ENCODE results near the gene SGCG. TPM values are rescaled to one million over a fixed set of nuclear protein-coding genes. Genes with fewer than 3 reads are reported as not detected.

The SGCG gene
- total RNA-seq, 1 experiment from 2014 or later, result 0.15 TPM

DNA sequence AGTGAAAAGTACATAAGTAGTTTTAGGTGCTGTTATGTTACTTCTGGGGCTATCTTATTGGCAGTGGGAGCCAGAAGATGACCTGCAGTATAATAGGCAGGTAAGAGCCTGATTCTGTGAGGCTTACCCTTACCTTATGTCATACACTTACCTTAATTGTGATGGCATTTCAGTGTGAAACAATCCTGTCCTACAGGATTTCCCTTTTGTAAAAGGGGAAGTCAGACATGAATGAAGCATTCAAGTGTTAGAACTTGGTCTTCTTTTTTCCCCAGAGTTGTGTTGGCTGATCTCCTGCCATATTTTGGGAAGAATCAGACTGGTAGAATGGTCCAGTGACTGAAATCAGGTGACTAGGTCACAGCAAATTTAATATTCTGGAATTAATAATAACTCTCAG, 55.2 kb downstream of the SGCG start:
- Histone ChIP-seq H3K4me3 (replicated peaks in 1 of 2; ENCODE audit: low read depth in 1 of 2, low read length in 2 of 2) (no peak overlapping the region), H3K27ac (ENCODE audit: low read depth, low read length) (no peak overlapping the region), H3K4me1 (ENCODE audit: control insufficient read depth in 1 of 2, insufficient read depth in 2 of 2, low read length in 2 of 2) (no peaks in the 10 kb centered on the region), H3K9me2 (ENCODE audit: insufficient read depth) (no peaks in the 10 kb centered on the region), H3K79me2 (ENCODE audit: insufficient read depth, low read length) (no peaks in the 10 kb centered on the region), H3K4me2 (ENCODE audit: low read length) (no peak overlapping the region), H3K9me3 (ENCODE audit: control insufficient read depth in 1 of 2, insufficient read depth in 1 of 2, low read depth in 1 of 2, low read length in 2 of 2) (no peaks in the 10 kb centered on the region), H3K9ac (ENCODE audit: low read length) (no peak overlapping the region), H3K27me3 (ENCODE audit: insufficient read depth, low read length) (no peaks in the 10 kb centered on the region), H3K36me3 (ENCODE audit: control insufficient read depth in 1 of 2, insufficient read depth in 2 of 2, low read length in 2 of 2) (no peaks in the 10 kb centered on the region), H4K20me1 (ENCODE audit: insufficient read depth) (no peaks in the 10 kb centered on the region), H2AFZ (ENCODE audit: low read depth, low read length, poor library complexity, severe bottlenecking) (no peak overlapping the region)
- CTCF ChIA-PET, result no interaction called here
- intact Hi-C loops (cut with micrococcal nuclease), result no loop called here
- DNase-seq (ENCODE audit: low read depth, low spot score), result no peak
- RAD21 ChIA-PET (ENCODE audit: low non-redundant PET in 1 of 2, low total read pairs in 2 of 2, uncharacterized antibody in 2 of 2, unreplicated experiment in 2 of 2), result no interaction called here
- TF ChIP-seq RAD21 (IDR thresholded peaks at IDR 0.05; ENCODE audit: low read depth) (no peak), EZH2 (IDR thresholded peaks at IDR 0.05) (no peak), POLR2AphosphoS5 (IDR thresholded peaks at IDR 0.05; ENCODE audit: low read depth, low read length) (no peak), CEBPB (IDR thresholded peaks at IDR 0.05; ENCODE audit: low read depth) (no peak), SRF (IDR thresholded peaks at IDR 0.05; ENCODE audit: low read depth) (no peak), REST (IDR thresholded peaks at IDR 0.05; ENCODE audit: low read depth) (no peak), YY1 (IDR thresholded peaks at IDR 0.05; ENCODE audit: extremely low read depth, insufficient replicate concordance, low read depth, low read length) (no peak), ATF3 (IDR thresholded peaks at IDR 0.05) (no peak), JUND (IDR thresholded peaks at IDR 0.05) (no peak), ZNF274 (IDR thresholded peaks at IDR 0.05; ENCODE audit: low read depth, low read length) (no peak), CBX3 (IDR thresholded peaks at IDR 0.05; ENCODE audit: low read depth) (no peak)
- TF ChIP-seq, protein P1, sequence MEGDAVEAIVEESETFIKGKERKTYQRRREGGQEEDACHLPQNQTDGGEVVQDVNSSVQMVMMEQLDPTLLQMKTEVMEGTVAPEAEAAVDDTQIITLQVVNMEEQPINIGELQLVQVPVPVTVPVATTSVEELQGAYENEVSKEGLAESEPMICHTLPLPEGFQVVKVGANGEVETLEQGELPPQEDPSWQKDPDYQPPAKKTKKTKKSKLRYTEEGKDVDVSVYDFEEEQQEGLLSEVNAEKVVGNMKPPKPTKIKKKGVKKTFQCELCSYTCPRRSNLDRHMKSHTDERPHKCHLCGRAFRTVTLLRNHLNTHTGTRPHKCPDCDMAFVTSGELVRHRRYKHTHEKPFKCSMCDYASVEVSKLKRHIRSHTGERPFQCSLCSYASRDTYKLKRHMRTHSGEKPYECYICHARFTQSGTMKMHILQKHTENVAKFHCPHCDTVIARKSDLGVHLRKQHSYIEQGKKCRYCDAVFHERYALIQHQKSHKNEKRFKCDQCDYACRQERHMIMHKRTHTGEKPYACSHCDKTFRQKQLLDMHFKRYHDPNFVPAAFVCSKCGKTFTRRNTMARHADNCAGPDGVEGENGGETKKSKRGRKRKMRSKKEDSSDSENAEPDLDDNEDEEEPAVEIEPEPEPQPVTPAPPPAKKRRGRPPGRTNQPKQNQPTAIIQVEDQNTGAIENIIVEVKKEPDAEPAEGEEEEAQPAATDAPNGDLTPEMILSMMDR (IDR thresholded peaks at IDR 0.05 in 2 of 3, conservative IDR thresholded peaks at IDR 0.05 in 1 of 3; ENCODE audit: borderline replicate concordance in 1 of 3, insufficient read depth in 1 of 3, low read depth in 2 of 3, low read length in 2 of 3), result no peak
- TF ChIP-seq, protein P2, sequence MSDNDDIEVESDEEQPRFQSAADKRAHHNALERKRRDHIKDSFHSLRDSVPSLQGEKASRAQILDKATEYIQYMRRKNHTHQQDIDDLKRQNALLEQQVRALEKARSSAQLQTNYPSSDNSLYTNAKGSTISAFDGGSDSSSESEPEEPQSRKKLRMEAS (IDR thresholded peaks at IDR 0.05), result no peak
- POLR2A ChIA-PET, result no interaction called here
- no peak for ATAC-seq
- BruUV-seq (replicated peaks), result no TSS peak

Data from HCT116 (cell line).